Natural killer cell (primary cell): Measurements from ENCODE around the gene LAS1L. TPM values are rescaled to one million over a fixed set of nuclear protein-coding genes. Genes with fewer than 3 reads are reported as not detected.

Source experiments
- ATAC-seq, 3 donors: fragments of 150-1000 bp in 2 of 3; fragments of 200-7000 bp in 1 of 3; cut with Tn5 transposase; 1 replicate in 1 of 3; 2 replicates in 2 of 3; pipeline ENCODE4 v1.10.0; 2021; ENCODE audit warnings: mild to moderate bottlenecking in 2 of 3, moderate library complexity in 2 of 3
- DNase-seq, 2 donors: peaks; one replicate each; pipeline versions ENCODE4 v3.0.0 to v3.0.0-alpha.2; 2013 to 2021; ENCODE audit warnings: mixed read lengths in 1 of 2
- H3K27ac ChIP-seq: one replicate; pipeline ENCODE4 v1.5.1; 2013; ENCODE audit warnings: mild to moderate bottlenecking, low read length
- H3K27me3 ChIP-seq: one replicate; pipeline ENCODE4 v1.6.1; 2013; ENCODE audit warnings: low read length; ENCODE audit not compliant: control insufficient read depth, insufficient read depth
- H3K36me3 ChIP-seq: one replicate; pipeline ENCODE4 v1.6.1; 2013; ENCODE audit warnings: low read length; ENCODE audit not compliant: control insufficient read depth, insufficient read depth
- H3K4me1 ChIP-seq: one replicate; pipeline ENCODE4 v1.6.1; 2013; ENCODE audit warnings: low read length; ENCODE audit not compliant: control insufficient read depth, insufficient read depth
- H3K4me3 ChIP-seq: one replicate; pipeline ENCODE4 v1.5.1; 2013; ENCODE audit warnings: low read length
- H3K9me3 ChIP-seq: one replicate; pipeline ENCODE4 v1.6.1; 2013; ENCODE audit warnings: low read length; ENCODE audit not compliant: control insufficient read depth, insufficient read depth
- H3K27ac Mint-ChIP-seq, 2 donors: one replicate each; pipeline ENCODE4 v1.8.0; 2022; ENCODE audit warnings: mild to moderate bottlenecking in 2 of 2, mixed read lengths in 2 of 2, moderate library complexity in 1 of 2
- H3K27me3 Mint-ChIP-seq, 2 donors: one replicate each; pipeline ENCODE4 v1.8.0; 2022; ENCODE audit warnings: low read depth in 2 of 2, mixed read lengths in 2 of 2
- H3K36me3 Mint-ChIP-seq: one replicate; pipeline ENCODE4 v1.8.0; 2022; ENCODE audit warnings: mixed read lengths
- H3K4me1 Mint-ChIP-seq, 2 donors: one replicate each; pipeline ENCODE4 v1.8.0; 2022; ENCODE audit warnings: mixed read lengths in 2 of 2
- H3K4me3 Mint-ChIP-seq: one replicate; pipeline ENCODE4 v1.8.0; 2022; ENCODE audit warnings: mild to moderate bottlenecking, moderate library complexity, mixed read lengths
- H3K9me3 Mint-ChIP-seq, 2 donors: one replicate each; pipeline ENCODE4 v1.8.0; 2022; ENCODE audit warnings: mixed read lengths in 2 of 2
- CTCF ChIP-seq: fragments of 200-600 bp; IDR thresholded peaks from one replicate; pipeline ENCODE4 v1.8.0; 2022; ENCODE audit warnings: antibody characterized with exemption
- WGBS: methylation state at CpG from one replicate; pipeline ENCODE4 v1.1.7; 2013; ENCODE audit warnings: missing lambda C conversion rate; ENCODE audit not compliant: insufficient coverage; 5-methylcytosine and 5-hydroxymethylcytosine counted together
- intact Hi-C: fragments of 100-400 bp; cut with micrococcal nuclease; formaldehyde crosslinking; loops from one replicate; pipeline ENCODE4 v1.14.2; 2022
- total RNA-seq, 4 donors: library from RNA; stranded (reverse); fragments of 120-200 nt in 1 of 4; gene quantifications; one replicate each; pipeline versions ENCODE4 v1.2.3 to v1.2.4, GENCODE V29; 2013 to 2022

The LAS1L gene
- total RNA-seq, 3 donors from 2014 or later (not counting 1 experiment from before 2014, with no cell fraction given), result 37.6 to 42.7 (median 40.7) TPM

- TF ChIP-seq CTCF, result no peak
- no peaks in the 10 kb centered on the region for H3K36me3 ChIP-seq
- WGBS, result 95% methylated on average over 11 of the region's 11 CpGs
Observed at GRCh38 chrX:65502618-65503017, 32.0 kb downstream of the LAS1L start.

GRCh38 chrX:65493431-65493830 lies 41.2 kb downstream of the LAS1L start:
- ATAC-seq (no peak), DNase-seq (no peak)
- no peaks in the 10 kb centered on the region for H3K36me3 ChIP-seq
- Mint-ChIP-seq H3K4me1 (no peaks in the 10 kb centered on the region), H3K4me3 (no peak overlapping the region), H3K9me3 (no peaks in the 10 kb centered on the region), H3K36me3 (no peaks in the 10 kb centered on the region), H3K27ac (no peak overlapping the region), H3K27me3 (peaks cover 0 to 13% of the 10 kb centered on the region in 2 donors)
- no peaks in the 10 kb centered on the region for H3K27me3 ChIP-seq
- no peaks in the 10 kb centered on the region for H3K4me1 ChIP-seq
- intact Hi-C loops, result no loop called here
- H3K4me3 ChIP-seq, result no peak overlapping the region
- H3K27ac ChIP-seq, result no peak overlapping the region
- no peaks in the 10 kb centered on the region for H3K9me3 ChIP-seq
- TF ChIP-seq CTCF, result no peak
- WGBS, result 100% methylated on average over 1 of the region's 1 CpG

More at GRCh38 chrX:65502618-65503017, 32.0 kb downstream of the LAS1L start:
- Mint-ChIP-seq H3K4me3 (no peak overlapping the region), H3K36me3 (no peaks in the 10 kb centered on the region), H3K4me1 (no peaks in the 10 kb centered on the region), H3K9me3 (no peaks in the 10 kb centered on the region), H3K27ac (no peak overlapping the region), H3K27me3 (no peaks in the 10 kb centered on the region)
- Histone ChIP-seq H3K27me3 (no peaks in the 10 kb centered on the region), H3K27ac (no peak overlapping the region), H3K9me3 (no peaks in the 10 kb centered on the region), H3K4me1 (no peaks in the 10 kb centered on the region), H3K4me3 (no peak overlapping the region)
- intact Hi-C loops, result no loop called here
- no peak for ATAC-seq
- DNase-seq, result no peak

- intact Hi-C loops, result no loop called here
Observed at GRCh38 chrX:65491620-65492019, 43.0 kb downstream of the LAS1L start.

More at GRCh38 chrX:65491620-65492019, 43.0 kb downstream of the LAS1L start:
- no peak overlapping the region for H3K27ac ChIP-seq
- no peaks in the 10 kb centered on the region for H3K36me3 ChIP-seq
- DNase-seq (no peak), ATAC-seq (no peak)
- no peak overlapping the region for H3K4me3 ChIP-seq
- H3K9me3 ChIP-seq, result no peaks in the 10 kb centered on the region
- no peaks in the 10 kb centered on the region for H3K4me1 ChIP-seq
- no peaks in the 10 kb centered on the region for H3K27me3 ChIP-seq
- Mint-ChIP-seq H3K4me3 (no peak overlapping the region), H3K27ac (no peak overlapping the region), H3K9me3 (no peaks in the 10 kb centered on the region), H3K27me3 (peaks cover 0 to 16% of the 10 kb centered on the region in 2 donors), H3K4me1 (no peaks in the 10 kb centered on the region), H3K36me3 (no peaks in the 10 kb centered on the region)
- no peak for TF ChIP-seq CTCF
- no CpG with 5 or more reads among the region's 3 CpGs for WGBS
